Astrocyte (in vitro differentiated cells and primary cell): Measurements from ENCODE around the gene CACNA1C. TPM values are rescaled to one million over a fixed set of nuclear protein-coding genes. Genes with fewer than 3 reads are reported as not detected.

Source experiments
- DNase-seq: peaks from one replicate; pipeline ENCODE4 v3.0.0-alpha.2; 2010; ENCODE audit warnings: low read depth
- FAIRE-seq: peaks from 2 replicates; lab custom pipeline; 2011; peaks lifted over from hg19 to GRCh38; lab: Jason Lieb, UNC
- H2AFZ ChIP-seq: 2 replicates; pipeline ENCODE4 v1.6.0; 2012; ENCODE audit warnings: low read depth, low read length, inconsistent platforms
- H3K27ac ChIP-seq: 2 replicates; pipeline ENCODE4 v1.5.1; 2011; ENCODE audit warnings: low read depth, low read length, inconsistent platforms
- H3K27me3 ChIP-seq: 2 replicates; pipeline ENCODE4 v1.6.0; 2011; ENCODE audit warnings: low read length, inconsistent platforms; ENCODE audit not compliant: insufficient read depth
- H3K36me3 ChIP-seq: 2 replicates; pipeline ENCODE4 v1.5.1; 2011; ENCODE audit warnings: low read length, inconsistent platforms; ENCODE audit not compliant: insufficient read depth
- H3K4me1 ChIP-seq: 2 replicates; pipeline ENCODE4 v1.5.1; 2011; ENCODE audit warnings: low read length, inconsistent platforms; ENCODE audit not compliant: insufficient read depth
- H3K4me2 ChIP-seq: 2 replicates; pipeline ENCODE4 v1.6.0; 2012; ENCODE audit warnings: low read length, inconsistent platforms
- H3K4me3 ChIP-seq: 2 replicates; pipeline ENCODE4 v1.5.1; 2011; ENCODE audit warnings: low read depth, mild to moderate bottlenecking, low read length, inconsistent platforms; ENCODE audit not compliant: insufficient read depth
- H3K79me2 ChIP-seq: 2 replicates; pipeline ENCODE4 v1.6.0; 2012; ENCODE audit warnings: mild to moderate bottlenecking, low read length, inconsistent platforms; ENCODE audit not compliant: insufficient read depth
- H3K9ac ChIP-seq: 2 replicates; pipeline ENCODE4 v1.6.0; 2012; ENCODE audit warnings: mild to moderate bottlenecking, low read length, inconsistent platforms
- H3K9me3 ChIP-seq: 2 replicates; pipeline ENCODE4 v1.5.1; 2012; ENCODE audit warnings: low read depth, mild to moderate bottlenecking, low read length, inconsistent platforms; ENCODE audit not compliant: insufficient read depth
- H4K20me1 ChIP-seq: 2 replicates; pipeline ENCODE4 v1.6.0; 2012; ENCODE audit warnings: low read length, inconsistent platforms; ENCODE audit not compliant: insufficient read depth
- H3K27ac Mint-ChIP-seq: one replicate; pipeline ENCODE4 v1.8.0; 2021; ENCODE audit warnings: mild to moderate bottlenecking, mixed read lengths; ENCODE audit not compliant: unreplicated experiment
- H3K27me3 Mint-ChIP-seq: one replicate; pipeline ENCODE4 v1.8.0; 2021; ENCODE audit warnings: low read depth, mixed read lengths; ENCODE audit not compliant: unreplicated experiment
- H3K36me3 Mint-ChIP-seq: one replicate; pipeline ENCODE4 v1.8.0; 2021; ENCODE audit warnings: low read depth, mixed read lengths; ENCODE audit not compliant: unreplicated experiment
- H3K4me1 Mint-ChIP-seq: one replicate; pipeline ENCODE4 v1.8.0; 2021; ENCODE audit warnings: low read depth, mixed read lengths; ENCODE audit not compliant: unreplicated experiment
- H3K4me3 Mint-ChIP-seq: one replicate; pipeline ENCODE4 v1.8.0; 2021; ENCODE audit warnings: mild to moderate bottlenecking, moderate library complexity, mixed read lengths; ENCODE audit not compliant: unreplicated experiment
- H3K9me3 Mint-ChIP-seq: one replicate; pipeline ENCODE4 v1.8.0; 2021; ENCODE audit warnings: mild to moderate bottlenecking, mixed read lengths; ENCODE audit not compliant: unreplicated experiment
- EZH2 ChIP-seq: IDR thresholded peaks from 2 replicates; pipeline ENCODE4 v1.6.1; 2012; ENCODE audit warnings: mild to moderate bottlenecking, low read length, inconsistent platforms; ENCODE audit not compliant: insufficient read depth
- total RNA-seq: library from RNA; stranded (reverse); gene quantifications from 2 replicates; pipeline ENCODE4 v1.2.1, GENCODE V29; 2021
- TF ChIP-seq, protein P1 (sequence below): IDR thresholded peaks from 2 replicates; pipeline ENCODE4 v1.5.1; 2011; ENCODE audit warnings: low read depth, mild to moderate bottlenecking, inconsistent platforms, low read length, moderate library complexity; ENCODE audit not compliant: insufficient read depth

Gene CACNA1C
- total RNA-seq, 1 donor from 2014 or later = 2.1 TPM

DNA sequence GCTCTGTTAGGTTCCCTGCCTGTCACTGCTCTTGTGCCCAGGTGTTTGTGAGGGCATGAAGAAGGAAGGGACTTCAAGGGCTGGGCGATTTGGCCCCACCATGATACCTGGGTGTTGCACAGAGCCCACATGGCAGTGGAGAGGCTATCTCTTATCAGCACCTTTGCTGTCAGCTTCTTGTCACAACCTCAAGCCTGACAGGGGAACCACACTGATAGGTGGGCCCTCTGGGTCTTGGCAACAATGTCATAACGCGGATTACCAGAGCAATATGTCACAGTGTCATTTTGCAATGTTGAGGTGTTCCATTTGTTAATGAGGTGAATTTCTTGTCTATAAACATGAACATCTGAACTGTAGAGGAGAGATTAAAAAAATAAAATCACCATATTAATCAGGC lies 22.9 kb upstream of the CACNA1C start:
- no peaks in the 10 kb centered on the region for H3K4me1 Mint-ChIP-seq
- peaks cover 3% of the 10 kb centered on the region for H3K4me1 ChIP-seq
- no peak overlapping the region for H3K4me3 Mint-ChIP-seq
- peaks cover 32% of the 10 kb centered on the region for H3K27me3 Mint-ChIP-seq
- H3K4me3 ChIP-seq = no peak overlapping the region
- DNase-seq = no peak
- no peaks in the 10 kb centered on the region for H3K79me2 ChIP-seq
- H3K27me3 ChIP-seq = peaks cover 73% of the 10 kb centered on the region
- H3K27ac Mint-ChIP-seq = no peak overlapping the region
- H3K4me2 ChIP-seq = no peak overlapping the region
- no peak for TF ChIP-seq EZH2
- TF ChIP-seq, protein P1, sequence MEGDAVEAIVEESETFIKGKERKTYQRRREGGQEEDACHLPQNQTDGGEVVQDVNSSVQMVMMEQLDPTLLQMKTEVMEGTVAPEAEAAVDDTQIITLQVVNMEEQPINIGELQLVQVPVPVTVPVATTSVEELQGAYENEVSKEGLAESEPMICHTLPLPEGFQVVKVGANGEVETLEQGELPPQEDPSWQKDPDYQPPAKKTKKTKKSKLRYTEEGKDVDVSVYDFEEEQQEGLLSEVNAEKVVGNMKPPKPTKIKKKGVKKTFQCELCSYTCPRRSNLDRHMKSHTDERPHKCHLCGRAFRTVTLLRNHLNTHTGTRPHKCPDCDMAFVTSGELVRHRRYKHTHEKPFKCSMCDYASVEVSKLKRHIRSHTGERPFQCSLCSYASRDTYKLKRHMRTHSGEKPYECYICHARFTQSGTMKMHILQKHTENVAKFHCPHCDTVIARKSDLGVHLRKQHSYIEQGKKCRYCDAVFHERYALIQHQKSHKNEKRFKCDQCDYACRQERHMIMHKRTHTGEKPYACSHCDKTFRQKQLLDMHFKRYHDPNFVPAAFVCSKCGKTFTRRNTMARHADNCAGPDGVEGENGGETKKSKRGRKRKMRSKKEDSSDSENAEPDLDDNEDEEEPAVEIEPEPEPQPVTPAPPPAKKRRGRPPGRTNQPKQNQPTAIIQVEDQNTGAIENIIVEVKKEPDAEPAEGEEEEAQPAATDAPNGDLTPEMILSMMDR = no peak
- H3K27ac ChIP-seq = no peak overlapping the region
- no peak for FAIRE-seq
- no peaks in the 10 kb centered on the region for H3K9me3 Mint-ChIP-seq
- H3K36me3 Mint-ChIP-seq = no peaks in the 10 kb centered on the region
- H4K20me1 ChIP-seq = no peaks in the 10 kb centered on the region
- H2AFZ ChIP-seq = no peak overlapping the region
- H3K9me3 ChIP-seq = no peaks in the 10 kb centered on the region
- H3K9ac ChIP-seq = no peak overlapping the region
- H3K36me3 ChIP-seq = no peaks in the 10 kb centered on the region

- Histone ChIP-seq H3K9ac (no peak overlapping the region), H3K4me2 (no peak overlapping the region), H3K4me3 (no peak overlapping the region), H3K79me2 (no peaks in the 10 kb centered on the region), H3K4me1 (peaks cover 3% of the 10 kb centered on the region), H3K36me3 (no peaks in the 10 kb centered on the region), H4K20me1 (no peaks in the 10 kb centered on the region), H3K27me3 (peaks cover 64% of the 10 kb centered on the region), H2AFZ (no peak overlapping the region), H3K9me3 (no peaks in the 10 kb centered on the region), H3K27ac (no peak overlapping the region)
- no peak overlapping the region for H3K4me3 Mint-ChIP-seq
- H3K9me3 Mint-ChIP-seq = no peaks in the 10 kb centered on the region
- TF ChIP-seq EZH2 = no peak
- TF ChIP-seq, protein P1 = no peak
- FAIRE-seq = no peak
- no peaks in the 10 kb centered on the region for H3K4me1 Mint-ChIP-seq
- peaks cover 40% of the 10 kb centered on the region for H3K27me3 Mint-ChIP-seq
- H3K36me3 Mint-ChIP-seq = no peaks in the 10 kb centered on the region
- no peak overlapping the region for H3K27ac Mint-ChIP-seq
- DNase-seq = no peak
Measured at GRCh38 chr12:2032506-2032905, 20.3 kb upstream of the CACNA1C start.

GRCh38 chr12:2034633-2035430 lies 18.0 kb upstream of the CACNA1C start:
- peaks cover 66% of the 10 kb centered on the region for H3K27me3 ChIP-seq
- TF ChIP-seq, protein P1 = peak; percentile 54
- TF ChIP-seq EZH2 = peak; percentile 37
- peaks cover 3% of the 10 kb centered on the region for H3K4me1 ChIP-seq
- peak overlapping the region; percentile 54 for H3K4me3 ChIP-seq
- peak overlapping the region; percentile 70 for H2AFZ ChIP-seq
- H3K27ac ChIP-seq = no peak overlapping the region
- H3K4me1 Mint-ChIP-seq = no peaks in the 10 kb centered on the region
- no peaks in the 10 kb centered on the region for H3K9me3 ChIP-seq
- H3K4me3 Mint-ChIP-seq = peak overlapping the region; percentile 62
- no peaks in the 10 kb centered on the region for H4K20me1 ChIP-seq
- peaks cover 44% of the 10 kb centered on the region for H3K27me3 Mint-ChIP-seq
- no peaks in the 10 kb centered on the region for H3K36me3 ChIP-seq
- H3K27ac Mint-ChIP-seq = peak overlapping the region; percentile 7
- H3K9me3 Mint-ChIP-seq = no peaks in the 10 kb centered on the region
- no peaks in the 10 kb centered on the region for H3K36me3 Mint-ChIP-seq
- no peak for FAIRE-seq
- no peaks in the 10 kb centered on the region for H3K79me2 ChIP-seq
- peak overlapping the region; percentile 24 for H3K9ac ChIP-seq
- H3K4me2 ChIP-seq = peak overlapping the region; percentile 83
- DNase-seq = no peak
